Keratinocyte (primary cell): ENCODE measurements around the gene NET1. TPM values are rescaled to one million over a fixed set of nuclear protein-coding genes. Genes with fewer than 3 reads are reported as not detected.

Source experiments
- DNase-seq: peaks from one replicate; pipeline ENCODE4 v3.0.0-alpha.2; 2011; ENCODE audit warnings: low read depth, missing footprints, low spot score
- FAIRE-seq: peaks from 2 replicates; lab custom pipeline; 2011; peaks lifted over from hg19 to GRCh38; lab: Jason Lieb, UNC
- H2AFZ ChIP-seq: 2 replicates; pipeline ENCODE4 v1.6.0; 2012; ENCODE audit warnings: low read length, control low read depth, inconsistent platforms; ENCODE audit not compliant: control insufficient read depth
- H3K27ac ChIP-seq: 2 replicates; pipeline ENCODE4 v1.5.1; 2011; ENCODE audit warnings: low read length; ENCODE audit not compliant: control insufficient read depth, insufficient read depth
- H3K27me3 ChIP-seq: 3 replicates; pipeline ENCODE4 v1.6.0; 2011; ENCODE audit warnings: low read length; ENCODE audit not compliant: control insufficient read depth, insufficient read depth; ENCODE audit errors: extremely low read depth
- H3K36me3 ChIP-seq, 2 experiments: 2 replicates in 1 of 2; 3 replicates in 1 of 2; pipeline ENCODE4 v1.5.1; 2011; ENCODE audit warnings: low read length in 2 of 2, mild to moderate bottlenecking in 1 of 2; ENCODE audit not compliant: control insufficient read depth in 2 of 2, insufficient read depth in 2 of 2; ENCODE audit errors: extremely low read depth in 1 of 2
- H3K4me1 ChIP-seq: 3 replicates; pipeline ENCODE4 v1.5.1; 2011; ENCODE audit warnings: low read length; ENCODE audit not compliant: control insufficient read depth, insufficient read depth; ENCODE audit errors: extremely low read depth
- H3K4me2 ChIP-seq: 3 replicates; pipeline ENCODE4 v1.6.0; 2011; ENCODE audit warnings: low read depth, low read length; ENCODE audit not compliant: control insufficient read depth, insufficient read depth; ENCODE audit errors: extremely low read depth
- H3K4me3 ChIP-seq, 3 experiments: fragments of 200-600 bp in 1 of 3; sonication (generic) in 1 of 3; 2 replicates in 2 of 3; 3 replicates in 1 of 3; pipeline ENCODE4 v1.5.1; 2011 to 2016; ENCODE audit warnings: low read length in 3 of 3, mild to moderate bottlenecking in 3 of 3, control low read depth in 2 of 3, inconsistent platforms in 1 of 3, low read depth in 1 of 3, mixed read lengths in 1 of 3, mixed run types in 1 of 3, moderate library complexity in 1 of 3; ENCODE audit not compliant: control insufficient read depth in 2 of 3, insufficient read depth in 2 of 3; ENCODE audit errors: extremely low read depth in 1 of 3
- H3K79me2 ChIP-seq: 2 replicates; pipeline ENCODE4 v1.6.0; 2012; ENCODE audit warnings: low read length; ENCODE audit not compliant: control insufficient read depth, insufficient read depth
- H3K9ac ChIP-seq: 3 replicates; pipeline ENCODE4 v1.6.0; 2011; ENCODE audit warnings: low read length; ENCODE audit not compliant: control insufficient read depth, insufficient read depth; ENCODE audit errors: extremely low read depth
- H3K9me1 ChIP-seq: 3 replicates; pipeline ENCODE4 v1.6.0; 2011; ENCODE audit warnings: low read length; ENCODE audit not compliant: control insufficient read depth, insufficient read depth; ENCODE audit errors: extremely low read depth
- H3K9me3 ChIP-seq: 2 replicates; pipeline ENCODE4 v1.5.1; 2012; ENCODE audit warnings: low read depth, low read length; ENCODE audit not compliant: control insufficient read depth
- H4K20me1 ChIP-seq: 3 replicates; pipeline ENCODE4 v1.6.0; 2011; ENCODE audit warnings: low read length; ENCODE audit not compliant: control insufficient read depth, insufficient read depth; ENCODE audit errors: extremely low read depth
- CTCF ChIP-seq, 3 experiments: IDR thresholded peaks in 1 of 3; conservative IDR thresholded peaks in 1 of 3; optimal IDR thresholded peaks in 1 of 3; 2 replicates in 2 of 3; 3 replicates in 1 of 3; pipeline versions ENCODE3 to v1.5.1; 2011; ENCODE audit warnings: low read length in 3 of 3, mild to moderate bottlenecking in 3 of 3, moderate library complexity in 2 of 3, control low read depth in 1 of 3, inconsistent platforms in 1 of 3; ENCODE audit not compliant: insufficient read depth in 2 of 3; ENCODE audit errors: extremely low read depth in 1 of 3
- EZH2 ChIP-seq: IDR thresholded peaks from one replicate; pipeline ENCODE4 v1.6.1; 2012; ENCODE audit warnings: inconsistent platforms, mild to moderate bottlenecking, low read length, moderate library complexity
- dilution Hi-C: fragments of 300-500 bp; cut with MboI; formaldehyde crosslinking; loops from one replicate; pipeline ENCODE4 v1.7.0; 2020; ENCODE audit warnings: low sequenced_read_pairs; ENCODE audit not compliant: extremely low pct_ligation_motif_present
- polyA plus RNA-seq, 5 experiments: library from polyadenylated mRNA; depleted of rRNA in 3 of 5; stranded (reverse) in 3 of 5; stranded (forward) in 1 of 5; unstranded in 1 of 5; fragments of >200 nt; gene quantifications; 1 replicate in 1 of 5; 2 replicates in 3 of 5; 3 replicates in 1 of 5; pipeline versions ENCODE4 v1.2.1 to v1.2.3, GENCODE V29; 2011 to 2012; ENCODE audit warnings: missing spikeins in 2 of 5, low read depth in 1 of 5, low replicate concordance in 1 of 5

Gene NET1
- polyA plus RNA-seq, 1 donor (not counting 4 experiments of a cell fraction or from before 2014, with no cell fraction given): 214 TPM

- H3K79me2 ChIP-seq: no peaks in the 10 kb centered on the region
- no peak overlapping the region for H3K9ac ChIP-seq
- dilution Hi-C loops: no loop called here
- H3K4me2 ChIP-seq: no peak overlapping the region
- no peak overlapping the region for H3K4me3 ChIP-seq
- no peaks in the 10 kb centered on the region for H3K9me3 ChIP-seq
- H3K27me3 ChIP-seq: peaks cover 3% of the 10 kb centered on the region
- no peaks in the 10 kb centered on the region for H3K4me1 ChIP-seq
- H2AFZ ChIP-seq: no peak overlapping the region
- H3K36me3 ChIP-seq: no peaks in the 10 kb centered on the region
- H4K20me1 ChIP-seq: no peaks in the 10 kb centered on the region
- TF ChIP-seq CTCF (optimal IDR thresholded peaks at IDR 0.05 in 1 of 3, IDR thresholded peaks at IDR 0.05 in 1 of 3, conservative IDR thresholded peaks at IDR 0.05 in 1 of 3; ENCODE audit: extremely low read depth in 1 of 3, insufficient read depth in 2 of 3, low read length in 3 of 3): no peak
- no peaks in the 10 kb centered on the region for H3K9me1 ChIP-seq
- FAIRE-seq (peak; percentile 81), DNase-seq (no peak)
- no peak overlapping the region for H3K27ac ChIP-seq
These were observed 31.2 kb upstream of the NET1 start for GRCh38 chr10:5381187-5381586.

- Histone ChIP-seq H3K79me2 (no peaks in the 10 kb centered on the region), H3K27me3 (peaks cover 3% of the 10 kb centered on the region), H3K9ac (no peak overlapping the region), H3K4me3 (no peak overlapping the region), H3K27ac (no peak overlapping the region), H4K20me1 (no peaks in the 10 kb centered on the region), H3K4me1 (no peaks in the 10 kb centered on the region), H2AFZ (no peak overlapping the region), H3K36me3 (no peaks in the 10 kb centered on the region), H3K9me3 (no peaks in the 10 kb centered on the region), H3K4me2 (no peak overlapping the region), H3K9me1 (no peaks in the 10 kb centered on the region)
- TF ChIP-seq EZH2 (no peak), CTCF (optimal IDR thresholded peaks at IDR 0.05 in 1 of 3, IDR thresholded peaks at IDR 0.05 in 1 of 3, conservative IDR thresholded peaks at IDR 0.05 in 1 of 3; ENCODE audit: extremely low read depth in 1 of 3, insufficient read depth in 2 of 3, low read length in 3 of 3) (no peak)
- no peak for FAIRE-seq
- dilution Hi-C loops: no loop called here
- no peak for DNase-seq
These were observed 27.1 kb upstream of the NET1 start for GRCh38 chr10:5385224-5385623.
